Tibial nerve (tissue), 4 donors: Measurements from ENCODE around the gene MBD5. TPM values are rescaled to one million over a fixed set of nuclear protein-coding genes. Genes with fewer than 3 reads are reported as not detected.

Experiments
- DNase-seq, 2 donors: peaks; one replicate each; pipeline ENCODE4 v3.0.0-alpha.2; 2019; ENCODE audit warnings: low spot score in 2 of 2
- H3K27ac ChIP-seq, 4 donors: fragments of 200-600 bp; sonication (generic) in 3 of 4; one replicate each; pipeline ENCODE4 v1.5.1; 2017 to 2019; ENCODE audit warnings: mild to moderate bottlenecking in 1 of 4
- H3K27me3 ChIP-seq, 2 donors: fragments of 200-600 bp; sonication (generic) in 1 of 2; one replicate each; pipeline versions ENCODE4 v1.5.1 to v1.6.0; 2017 to 2019
- H3K36me3 ChIP-seq, 3 donors: fragments of 200-600 bp; sonication (generic); one replicate each; pipeline ENCODE4 v1.5.1; 2018 to 2019
- H3K4me1 ChIP-seq, 4 donors: fragments of 200-600 bp; sonication (generic) in 3 of 4; one replicate each; pipeline ENCODE4 v1.5.1; 2017 to 2019
- H3K4me3 ChIP-seq, 4 donors: fragments of 200-600 bp; sonication (generic) in 3 of 4; one replicate each; pipeline ENCODE4 v1.5.1; 2017 to 2019; ENCODE audit warnings: mild to moderate bottlenecking in 1 of 4, moderate library complexity in 1 of 4
- H3K9me3 ChIP-seq, 4 donors: fragments of 200-600 bp; sonication (generic) in 3 of 4; one replicate each; pipeline ENCODE4 v1.5.1; 2017 to 2019
- EP300 ChIP-seq, 2 donors: sonication (generic); formaldehyde crosslinking; IDR thresholded peaks; one replicate each; pipeline ENCODE4 v1.6.1; 2017; ENCODE audit warnings: antibody characterized with exemption in 2 of 2, mild to moderate bottlenecking in 1 of 2
- POLR2A ChIP-seq, 2 donors: fragments of 450-650 bp; IDR thresholded peaks; one replicate each; pipeline ENCODE4 v1.6.1; 2017; ENCODE audit warnings: antibody characterized with exemption in 2 of 2, mild to moderate bottlenecking in 2 of 2, moderate library complexity in 2 of 2
- WGBS, 2 donors: methylation state at CpG; one replicate each; pipeline ENCODE4 v1.1.5; 2018; 5-methylcytosine and 5-hydroxymethylcytosine counted together
- total RNA-seq, 4 donors: library from RNA; depleted of rRNA; stranded (reverse); fragments of >200 nt; gene quantifications; one replicate each; pipeline ENCODE4 v1.1.0, GENCODE V29; 2016
- TF ChIP-seq, protein P1 (sequence below), 5 experiments: fragments of 200-600 bp in 3 of 5; fragments of 450-650 bp in 2 of 5; sonication (generic) in 3 of 5; IDR thresholded peaks; one replicate each; pipeline ENCODE4 v1.5.1; 2016 to 2019; ENCODE audit warnings: antibody characterized with exemption in 5 of 5, mild to moderate bottlenecking in 3 of 5, moderate library complexity in 2 of 5

MBD5 gene
- total RNA-seq, 4 donors from 2014 or later = 28.5 to 46.5 (median 40.9) TPM

DNA sequence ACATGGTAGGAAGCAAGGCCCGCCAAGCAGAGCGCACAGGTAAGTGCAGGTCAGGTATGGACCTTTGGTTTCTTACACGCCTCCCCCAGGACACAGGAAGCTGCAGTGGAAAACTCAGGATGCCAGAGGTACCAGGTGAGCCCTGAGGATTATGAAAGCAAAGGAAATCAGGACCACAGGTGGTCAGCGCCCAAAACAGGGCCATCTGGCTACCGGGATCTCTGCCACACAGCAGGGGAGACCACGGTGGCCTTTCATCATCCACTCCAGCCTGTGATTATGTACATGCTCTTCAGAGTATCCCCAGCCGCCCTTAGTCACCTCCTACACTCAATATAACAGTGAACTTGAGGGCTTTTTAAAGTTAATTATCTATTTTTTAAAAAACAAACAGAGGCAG, 498.1 kb downstream of the MBD5 start:
- H3K27me3 ChIP-seq = no peaks in the 10 kb centered on the region
- DNase-seq = no peak
- no peaks in the 10 kb centered on the region for H3K4me1 ChIP-seq
- 85 to 86% methylated on average over 7 of the region's 7 CpGs for WGBS, 2 donors
- no peak overlapping the region for H3K4me3 ChIP-seq
- peaks cover 0 to 14% (median 0%) of the 10 kb centered on the region in 3 donors for H3K36me3 ChIP-seq
- H3K9me3 ChIP-seq = no peaks in the 10 kb centered on the region
- TF ChIP-seq, protein P1, sequence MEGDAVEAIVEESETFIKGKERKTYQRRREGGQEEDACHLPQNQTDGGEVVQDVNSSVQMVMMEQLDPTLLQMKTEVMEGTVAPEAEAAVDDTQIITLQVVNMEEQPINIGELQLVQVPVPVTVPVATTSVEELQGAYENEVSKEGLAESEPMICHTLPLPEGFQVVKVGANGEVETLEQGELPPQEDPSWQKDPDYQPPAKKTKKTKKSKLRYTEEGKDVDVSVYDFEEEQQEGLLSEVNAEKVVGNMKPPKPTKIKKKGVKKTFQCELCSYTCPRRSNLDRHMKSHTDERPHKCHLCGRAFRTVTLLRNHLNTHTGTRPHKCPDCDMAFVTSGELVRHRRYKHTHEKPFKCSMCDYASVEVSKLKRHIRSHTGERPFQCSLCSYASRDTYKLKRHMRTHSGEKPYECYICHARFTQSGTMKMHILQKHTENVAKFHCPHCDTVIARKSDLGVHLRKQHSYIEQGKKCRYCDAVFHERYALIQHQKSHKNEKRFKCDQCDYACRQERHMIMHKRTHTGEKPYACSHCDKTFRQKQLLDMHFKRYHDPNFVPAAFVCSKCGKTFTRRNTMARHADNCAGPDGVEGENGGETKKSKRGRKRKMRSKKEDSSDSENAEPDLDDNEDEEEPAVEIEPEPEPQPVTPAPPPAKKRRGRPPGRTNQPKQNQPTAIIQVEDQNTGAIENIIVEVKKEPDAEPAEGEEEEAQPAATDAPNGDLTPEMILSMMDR (IDR thresholded peaks at IDR 0.05) = no peak
- no peak for TF ChIP-seq EP300 (IDR thresholded peaks at IDR 0.05)
- TF ChIP-seq POLR2A (IDR thresholded peaks at IDR 0.05) = no peak
- H3K27ac ChIP-seq = no peak overlapping the region

DNA sequence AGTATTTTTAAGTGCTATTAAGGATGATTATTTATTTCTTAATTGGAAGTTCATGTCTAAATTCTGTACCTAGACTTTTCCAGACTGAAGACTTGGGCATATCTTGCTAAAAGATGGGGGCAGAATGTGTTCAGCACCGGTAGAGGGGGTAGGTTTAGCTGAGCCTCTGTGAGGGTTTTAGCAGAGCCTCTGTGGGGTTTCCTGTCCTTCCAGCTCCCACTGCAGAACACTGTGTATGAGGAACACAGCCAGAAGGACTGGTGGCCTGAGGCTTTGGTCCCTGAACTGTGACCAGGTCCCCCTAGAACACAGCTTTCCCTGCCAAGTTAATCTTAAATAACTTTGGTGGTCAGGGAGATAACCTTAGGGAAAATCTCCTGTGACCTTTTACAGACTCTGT, 500.3 kb downstream of the MBD5 start:
- Histone ChIP-seq H3K4me3 (no peak overlapping the region), H3K27ac (no peak overlapping the region), H3K4me1 (no peaks in the 10 kb centered on the region), H3K9me3 (no peaks in the 10 kb centered on the region), H3K27me3 (no peaks in the 10 kb centered on the region), H3K36me3 (peaks cover 0 to 7% (median 0%) of the 10 kb centered on the region in 3 donors)
- WGBS, 2 donors = 44 to 65% methylated on average over 1 of the region's 1 CpG
- TF ChIP-seq POLR2A (IDR thresholded peaks at IDR 0.05) (no peak), EP300 (IDR thresholded peaks at IDR 0.05) (no peak)
- TF ChIP-seq, protein P1 (IDR thresholded peaks at IDR 0.05) = no peak
- DNase-seq = no peak

DNA sequence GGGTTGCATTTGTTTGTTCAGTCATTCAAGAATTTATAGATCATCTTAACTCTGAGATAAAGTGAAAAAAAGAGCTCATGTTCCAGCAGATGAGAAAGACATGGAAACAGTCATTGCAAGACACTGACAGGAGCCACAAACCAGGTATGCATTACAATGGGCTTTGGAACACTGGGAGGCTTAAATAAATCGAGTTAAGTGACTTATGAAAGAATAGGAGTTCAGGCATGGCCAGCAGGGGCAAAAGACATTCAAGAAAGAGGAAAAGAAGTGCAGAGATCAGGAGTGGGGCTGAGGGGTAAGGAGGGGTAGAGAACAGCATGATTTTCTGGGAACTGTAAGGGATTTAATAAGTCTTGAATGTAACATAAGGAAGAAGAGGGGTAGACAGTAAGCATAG, 502.4 kb downstream of the MBD5 start:
- TF ChIP-seq EP300 (IDR thresholded peaks at IDR 0.05) (no peak), POLR2A (IDR thresholded peaks at IDR 0.05) (no peak)
- TF ChIP-seq, protein P1 (IDR thresholded peaks at IDR 0.05) = no peak
- peaks cover 0 to 7% (median 0%) of the 10 kb centered on the region in 3 donors for H3K36me3 ChIP-seq
- DNase-seq = no peak
- H3K4me3 ChIP-seq = no peak overlapping the region
- H3K27ac ChIP-seq = no peak overlapping the region
- no peaks in the 10 kb centered on the region for H3K4me1 ChIP-seq
- WGBS, 2 donors = 41 to 50% methylated on average over 1 of the region's 1 CpG
- no peaks in the 10 kb centered on the region for H3K27me3 ChIP-seq
- H3K9me3 ChIP-seq = no peaks in the 10 kb centered on the region

DNA sequence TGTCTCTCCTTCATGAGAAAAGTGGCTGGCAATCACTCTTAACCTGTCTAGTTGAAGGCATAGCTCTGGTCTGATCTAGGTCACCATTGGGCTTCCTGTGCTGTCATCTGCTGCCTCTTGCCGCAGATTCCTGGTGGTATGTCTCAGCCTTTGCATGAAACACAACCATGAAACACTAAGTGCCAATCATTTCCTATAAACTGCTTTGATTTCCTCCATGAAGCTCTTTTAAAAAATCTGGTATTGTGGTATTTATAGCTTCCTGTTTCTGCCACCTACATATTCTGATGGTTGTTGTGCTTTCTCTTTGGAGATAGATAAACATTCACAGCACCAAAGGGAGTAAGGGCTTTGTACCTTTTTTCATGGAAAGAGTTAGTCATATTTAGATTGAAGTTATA, 503.6 kb downstream of the MBD5 start:
- H3K4me1 ChIP-seq = no peaks in the 10 kb centered on the region
- no peak overlapping the region for H3K27ac ChIP-seq
- 68 to 82% methylated on average over 1 of the region's 1 CpG for WGBS, 2 donors
- H3K27me3 ChIP-seq = no peaks in the 10 kb centered on the region
- H3K4me3 ChIP-seq = no peak overlapping the region
- TF ChIP-seq EP300 (IDR thresholded peaks at IDR 0.05) = no peak
- TF ChIP-seq, protein P1 (IDR thresholded peaks at IDR 0.05) = no peak
- no peak for TF ChIP-seq POLR2A (IDR thresholded peaks at IDR 0.05)
- no peaks in the 10 kb centered on the region for H3K36me3 ChIP-seq
- DNase-seq = no peak
- H3K9me3 ChIP-seq = no peaks in the 10 kb centered on the region

DNA sequence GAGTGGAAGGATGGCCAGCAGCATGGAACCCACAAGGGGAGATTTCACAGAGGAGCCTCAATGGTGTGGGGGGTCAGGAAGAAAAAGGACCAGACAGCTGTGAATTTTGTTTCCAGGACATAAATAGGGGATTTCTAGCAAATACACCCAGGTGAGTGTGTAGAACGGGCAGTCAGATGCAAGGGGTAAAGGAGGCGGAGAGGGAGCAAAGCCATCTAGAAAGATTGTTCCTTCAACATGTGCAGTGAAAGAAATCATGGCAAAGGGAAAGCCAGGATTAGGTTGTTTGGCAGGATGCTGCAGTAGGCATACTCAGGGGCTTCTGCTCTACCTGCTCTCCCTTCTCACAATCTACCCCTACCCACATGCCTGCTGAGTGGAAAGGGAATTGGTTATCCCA, 504.2 kb downstream of the MBD5 start:
- H3K9me3 ChIP-seq = no peaks in the 10 kb centered on the region
- no peaks in the 10 kb centered on the region for H3K4me1 ChIP-seq
- TF ChIP-seq EP300 (IDR thresholded peaks at IDR 0.05) = no peak
- TF ChIP-seq POLR2A (IDR thresholded peaks at IDR 0.05) = no peak
- TF ChIP-seq, protein P1 (IDR thresholded peaks at IDR 0.05) = no peak
- H3K4me3 ChIP-seq = no peak overlapping the region
- H3K36me3 ChIP-seq = no peaks in the 10 kb centered on the region
- no peaks in the 10 kb centered on the region for H3K27me3 ChIP-seq
- DNase-seq = no peak
- WGBS, 2 donors = 90 to 97% methylated on average over 2 of the region's 2 CpGs
- H3K27ac ChIP-seq = no peak overlapping the region
